G401.6 (cell line): ENCODE measurements around the gene ASAP3.
"Not testable (repeated sequence)": the region's sequence is repeated elsewhere in the genome, so short reads cannot be mapped to it uniquely, and the experiment has no call there.

Experiments used
- FAIRE-seq: peaks from 2 replicates; lab custom pipeline; 2012; peaks lifted over from hg19 to GRCh38; lab: Jason Lieb, UNC

Gene ASAP3

GRCh38 chr1:23394181-23394580, 89.8 kb downstream of the ASAP3 start:
- FAIRE-seq = no peak

- no peak for FAIRE-seq
These were observed 90.3 kb downstream of the ASAP3 start for GRCh38 chr1:23393706-23394105.

GRCh38 chr1:23392125-23392855, 91.7 kb downstream of the ASAP3 start:
- no peak for FAIRE-seq

- FAIRE-seq = no peak
These were observed 94.1 kb downstream of the ASAP3 start for GRCh38 chr1:23389837-23390321.

GRCh38 chr1:23387494-23387893, 96.5 kb downstream of the ASAP3 start:
- FAIRE-seq = no peak

GRCh38 chr1:23385119-23385621, 98.8 kb downstream of the ASAP3 start:
- no peak for FAIRE-seq

GRCh38 chr1:23384312-23385058, 99.5 kb downstream of the ASAP3 start:
- no peak for FAIRE-seq

GRCh38 chr1:23383577-23384311, 100.2 kb downstream of the ASAP3 start:
- no peak for FAIRE-seq

GRCh38 chr1:23381233-23381885, 102.6 kb downstream of the ASAP3 start:
- no peak for FAIRE-seq

- FAIRE-seq = no peak
These were observed 103.3 kb downstream of the ASAP3 start for GRCh38 chr1:23380719-23381118.

GRCh38 chr1:23380236-23380635, 103.7 kb downstream of the ASAP3 start:
- FAIRE-seq = not testable (repeated sequence)
